GM12873 (cell line): ENCODE results near the gene KLHL33.

Experiments used
- TF ChIP-seq, protein P1 (sequence below): IDR thresholded peaks from 2 replicates; pipeline ENCODE4 v1.5.1; 2012; ENCODE audit warnings: low read depth, mild to moderate bottlenecking, moderate library complexity, low read length, control low read depth; ENCODE audit not compliant: insufficient read depth; ENCODE audit errors: missing control alignments

The KLHL33 gene

GRCh38 chr14:20427231-20428009, 8.5 kb downstream of the KLHL33 start:
- TF ChIP-seq, protein P1, sequence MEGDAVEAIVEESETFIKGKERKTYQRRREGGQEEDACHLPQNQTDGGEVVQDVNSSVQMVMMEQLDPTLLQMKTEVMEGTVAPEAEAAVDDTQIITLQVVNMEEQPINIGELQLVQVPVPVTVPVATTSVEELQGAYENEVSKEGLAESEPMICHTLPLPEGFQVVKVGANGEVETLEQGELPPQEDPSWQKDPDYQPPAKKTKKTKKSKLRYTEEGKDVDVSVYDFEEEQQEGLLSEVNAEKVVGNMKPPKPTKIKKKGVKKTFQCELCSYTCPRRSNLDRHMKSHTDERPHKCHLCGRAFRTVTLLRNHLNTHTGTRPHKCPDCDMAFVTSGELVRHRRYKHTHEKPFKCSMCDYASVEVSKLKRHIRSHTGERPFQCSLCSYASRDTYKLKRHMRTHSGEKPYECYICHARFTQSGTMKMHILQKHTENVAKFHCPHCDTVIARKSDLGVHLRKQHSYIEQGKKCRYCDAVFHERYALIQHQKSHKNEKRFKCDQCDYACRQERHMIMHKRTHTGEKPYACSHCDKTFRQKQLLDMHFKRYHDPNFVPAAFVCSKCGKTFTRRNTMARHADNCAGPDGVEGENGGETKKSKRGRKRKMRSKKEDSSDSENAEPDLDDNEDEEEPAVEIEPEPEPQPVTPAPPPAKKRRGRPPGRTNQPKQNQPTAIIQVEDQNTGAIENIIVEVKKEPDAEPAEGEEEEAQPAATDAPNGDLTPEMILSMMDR = no peak

DNA sequence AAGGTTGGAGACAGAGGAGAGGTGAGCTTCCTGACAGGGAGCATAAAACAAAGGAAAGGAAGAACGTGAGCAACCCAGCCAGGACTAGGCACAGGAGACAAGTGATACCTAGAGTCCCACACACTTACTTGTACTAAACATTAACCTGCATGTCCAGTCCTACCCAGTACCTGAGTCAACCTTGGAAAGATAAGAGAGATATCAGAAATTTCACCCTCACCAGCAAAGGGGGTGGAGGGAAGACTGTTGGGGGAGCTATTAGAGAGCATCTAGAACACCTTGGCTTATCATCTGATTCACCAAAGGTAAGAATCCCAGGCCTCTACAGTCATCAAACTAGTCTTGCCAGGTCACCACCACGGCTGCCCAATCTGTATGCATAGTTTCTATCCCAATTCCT, 11.1 kb downstream of the KLHL33 start:
- TF ChIP-seq, protein P1 = no peak

GRCh38 chr14:20422886-20423285, 13.1 kb downstream of the KLHL33 start:
- TF ChIP-seq, protein P1 = no peak

DNA sequence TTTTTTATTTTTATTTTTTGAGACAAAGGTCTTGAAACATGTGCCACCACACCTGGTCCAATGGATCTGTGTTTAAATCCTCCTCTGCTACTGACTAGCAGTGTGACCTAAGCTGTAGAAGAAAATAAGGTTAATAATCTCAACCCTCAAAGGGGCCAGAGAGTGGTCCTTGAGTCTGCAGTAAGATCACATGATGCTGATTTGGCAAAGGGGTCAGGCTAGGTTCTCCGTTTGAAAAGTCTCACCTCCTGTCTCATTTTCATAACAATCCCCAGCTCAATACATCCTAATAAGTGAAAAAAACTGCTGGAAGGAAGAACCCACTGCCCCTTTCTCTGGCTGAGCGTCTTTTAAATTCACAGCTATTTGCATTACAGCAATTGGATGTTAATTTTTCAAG, 14.7 kb downstream of the KLHL33 start:
- TF ChIP-seq, protein P1 = no peak

GRCh38 chr14:20419419-20419818, 16.5 kb downstream of the KLHL33 start:
- TF ChIP-seq, protein P1 = peak; percentile 16

DNA sequence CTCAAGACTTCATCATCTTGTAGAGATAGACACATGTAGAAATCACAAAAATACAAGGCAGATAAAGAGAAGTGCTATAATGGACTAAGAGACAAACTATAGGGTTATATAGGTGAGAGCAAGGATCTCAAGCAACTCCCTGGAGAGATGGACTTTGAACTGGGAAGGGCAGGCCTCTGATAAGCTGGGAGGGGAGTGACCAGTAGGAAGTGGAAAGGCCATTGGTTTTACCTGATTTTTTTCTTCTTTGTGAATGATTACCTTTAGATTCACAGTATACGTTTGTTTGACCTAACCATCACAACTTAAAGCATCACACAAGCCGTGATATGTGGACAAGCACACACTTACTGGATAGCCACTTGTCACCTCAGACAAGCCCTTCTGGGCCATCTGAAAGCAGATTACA, 17.5 kb downstream of the KLHL33 start:
- TF ChIP-seq, protein P1 = no peak

- TF ChIP-seq, protein P1 = no peak
These were observed 18.4 kb downstream of the KLHL33 start for GRCh38 chr14:20417250-20418186.
